ENCODE data around the gene PER2. TPM values are rescaled to one million over a fixed set of nuclear protein-coding genes. Genes with fewer than 3 reads are reported as not detected.

Gene PER2
- total and polyA plus RNA-seq, 2 of the 13 experiments (the other 11 are each of a cell fraction or from before 2014, with no cell fraction given), result 5.1 to 9.4 TPM

- TF ChIP-seq ZNF280D (CRISPR knock-in tag; IDR thresholded peaks at IDR 0.05) (0 out of 2 replicates have a peak, but pooled peaks have one; percentile 28), ELF1 (CRISPR knock-in tag; IDR thresholded peaks at IDR 0.05) (no peak; the same call in 1 of the 2 replicates), CHD4 (IDR thresholded peaks at IDR 0.05; ENCODE audit: borderline replicate concordance, low read length) (no peak), ZNF232 (CRISPR knock-in tag; IDR thresholded peaks at IDR 0.05; ENCODE audit: borderline replicate concordance) (no peak), CBX5 (CRISPR knock-in tag; IDR thresholded peaks at IDR 0.05; ENCODE audit: borderline replicate concordance) (no peak), IKZF4 (CRISPR knock-in tag; IDR thresholded peaks at IDR 0.05; ENCODE audit: borderline replicate concordance, low read depth, not compliant biosample characterization) (no peak), HMGXB4 (CRISPR knock-in tag; IDR thresholded peaks at IDR 0.05; ENCODE audit: borderline replicate concordance in 1 of 2, low read depth in 1 of 2) (no peak; a peak in 1 of 4 replicates), ZNF557 (CRISPR knock-in tag; IDR thresholded peaks at IDR 0.05) (no peak), ZNF281 (CRISPR knock-in tag; IDR thresholded peaks at IDR 0.05; ENCODE audit: borderline replicate concordance) (no peak; the same call in 1 of the 2 replicates), ASH2L (IDR thresholded peaks at IDR 0.05; ENCODE audit: insufficient read length, low read depth, low read length) (peak; percentile 36), FOXA1 (IDR thresholded peaks at IDR 0.05) (no peak), FOXA1 (CRISPR knock-in tag; IDR thresholded peaks at IDR 0.05) (no peak), CEBPG (CRISPR knock-in tag; IDR thresholded peaks at IDR 0.05) (no peak), YY1 (IDR thresholded peaks at IDR 0.05; ENCODE audit: insufficient read depth, insufficient replicate concordance, low read depth, low read length) (peak; percentile 69), TRAFD1 (CRISPR knock-in tag; IDR thresholded peaks at IDR 0.05; ENCODE audit: borderline replicate concordance) (no peak), MBNL3 (CRISPR knock-in tag; conservative IDR thresholded peaks at IDR 0.05) (no peak), ZBTB42 (CRISPR knock-in tag; IDR thresholded peaks at IDR 0.05) (no peak), SPEN (CRISPR knock-in tag; IDR thresholded peaks at IDR 0.05; ENCODE audit: low read depth) (peak; percentile 67)
These were observed 85.1 kb downstream of the PER2 start, which contains the start of gene ILKAP (continued) for GRCh38 chr2:238203094-238203972.
